HUES6 (cell line): Measurements from ENCODE around the gene CYFIP1.

Experiments
- H3K27ac ChIP-seq: 2 replicates; pipeline ENCODE4 v1.7.0; 2013; ENCODE audit warnings: low read depth, mild to moderate bottlenecking, low read length, inconsistent platforms
- H3K27me3 ChIP-seq: 2 replicates; pipeline ENCODE4 v1.6.1; 2013; ENCODE audit warnings: low read length; ENCODE audit not compliant: control insufficient read depth, insufficient read depth
- H3K36me3 ChIP-seq: 2 replicates; pipeline ENCODE4 v1.6.1; 2013; ENCODE audit warnings: low read length; ENCODE audit not compliant: control insufficient read depth, insufficient read depth
- H3K4me1 ChIP-seq: 2 replicates; pipeline ENCODE4 v1.6.1; 2013; ENCODE audit warnings: low read length; ENCODE audit not compliant: control insufficient read depth, insufficient read depth
- H3K4me3 ChIP-seq: 2 replicates; pipeline ENCODE4 v1.5.1; 2013; ENCODE audit warnings: low read depth, low read length
- H3K9ac ChIP-seq: one replicate; pipeline ENCODE4 v1.6.1; 2013; ENCODE audit warnings: mild to moderate bottlenecking, low read length
- H3K9me3 ChIP-seq: 2 replicates; pipeline ENCODE4 v1.6.1; 2013; ENCODE audit warnings: low read depth, low read length; ENCODE audit not compliant: control insufficient read depth, insufficient read depth

The CYFIP1 gene

GRCh38 chr15:22868495-22868894 lies 111.7 kb downstream of the CYFIP1 start:
- H3K9me3 ChIP-seq = peaks cover 3% of the 10 kb centered on the region; the same call in 1 of the 2 replicates
- H3K9ac ChIP-seq = no peak overlapping the region
- H3K4me3 ChIP-seq = no peak overlapping the region
- no peaks in the 10 kb centered on the region for H3K27me3 ChIP-seq
- H3K27ac ChIP-seq = no peak overlapping the region
- peaks cover 85% of the 10 kb centered on the region for H3K36me3 ChIP-seq
- peaks cover 9% of the 10 kb centered on the region for H3K4me1 ChIP-seq

GRCh38 chr15:22867886-22868285 lies 112.3 kb downstream of the CYFIP1 start:
- Histone ChIP-seq H3K4me1 (peaks cover 3% of the 10 kb centered on the region; the same call in 1 of the 2 replicates), H3K4me3 (no peak overlapping the region), H3K27me3 (no peaks in the 10 kb centered on the region), H3K9ac (no peak overlapping the region), H3K36me3 (peaks cover 87% of the 10 kb centered on the region), H3K27ac (no peak overlapping the region), H3K9me3 (peaks cover 3% of the 10 kb centered on the region; the same call in 1 of the 2 replicates)

GRCh38 chr15:22866079-22866478 lies 114.1 kb downstream of the CYFIP1 start:
- H3K4me3 ChIP-seq = no peak overlapping the region
- H3K9me3 ChIP-seq = peaks cover 3% of the 10 kb centered on the region; the same call in 1 of the 2 replicates
- no peaks in the 10 kb centered on the region for H3K4me1 ChIP-seq
- H3K27ac ChIP-seq = no peak overlapping the region
- no peaks in the 10 kb centered on the region for H3K27me3 ChIP-seq
- no peak overlapping the region for H3K9ac ChIP-seq
- peaks cover 84% of the 10 kb centered on the region for H3K36me3 ChIP-seq

GRCh38 chr15:22863356-22863755 lies 116.8 kb downstream of the CYFIP1 start:
- Histone ChIP-seq H3K9ac (no peak overlapping the region), H3K36me3 (peaks cover 83% of the 10 kb centered on the region), H3K4me1 (no peaks in the 10 kb centered on the region), H3K27me3 (no peaks in the 10 kb centered on the region), H3K27ac (no peak overlapping the region), H3K9me3 (peaks cover 3% of the 10 kb centered on the region; the same call in 1 of the 2 replicates), H3K4me3 (no peak overlapping the region)

GRCh38 chr15:22861161-22861560 lies 119.0 kb downstream of the CYFIP1 start:
- Histone ChIP-seq H3K36me3 (peaks cover 77% of the 10 kb centered on the region), H3K9ac (no peak overlapping the region), H3K4me3 (no peak overlapping the region), H3K4me1 (no peaks in the 10 kb centered on the region), H3K9me3 (peaks cover 3% of the 10 kb centered on the region; the same call in 1 of the 2 replicates), H3K27me3 (no peaks in the 10 kb centered on the region), H3K27ac (no peak overlapping the region)

- Histone ChIP-seq H3K27ac (no peak overlapping the region), H3K36me3 (peaks cover 85% of the 10 kb centered on the region), H3K27me3 (no peaks in the 10 kb centered on the region), H3K9ac (no peak overlapping the region), H3K4me3 (no peak overlapping the region), H3K4me1 (no peaks in the 10 kb centered on the region), H3K9me3 (no peaks in the 10 kb centered on the region)
Observed at GRCh38 chr15:22856659-22857058, 123.5 kb downstream of the CYFIP1 start.

- no peaks in the 10 kb centered on the region for H3K4me1 ChIP-seq
- H3K9ac ChIP-seq = no peak overlapping the region
- H3K4me3 ChIP-seq = no peak overlapping the region
- no peaks in the 10 kb centered on the region for H3K9me3 ChIP-seq
- H3K36me3 ChIP-seq = peaks cover 83% of the 10 kb centered on the region
- H3K27ac ChIP-seq = no peak overlapping the region
- no peaks in the 10 kb centered on the region for H3K27me3 ChIP-seq
Observed at GRCh38 chr15:22855791-22856190, 124.4 kb downstream of the CYFIP1 start.

- peaks cover 81% of the 10 kb centered on the region for H3K36me3 ChIP-seq
- H3K9ac ChIP-seq = no peak overlapping the region
- no peak overlapping the region for H3K4me3 ChIP-seq
- 0 out of 2 replicates have a peak, but pooled peaks cover 4% of the 10 kb centered on the region for H3K4me1 ChIP-seq
- no peaks in the 10 kb centered on the region for H3K27me3 ChIP-seq
- no peaks in the 10 kb centered on the region for H3K9me3 ChIP-seq
- no peak overlapping the region for H3K27ac ChIP-seq
Observed at GRCh38 chr15:22851513-22851912, 128.7 kb downstream of the CYFIP1 start.

GRCh38 chr15:22850055-22850454 lies 130.1 kb downstream of the CYFIP1 start:
- no peaks in the 10 kb centered on the region for H3K27me3 ChIP-seq
- H3K4me1 ChIP-seq = peaks cover 16% of the 10 kb centered on the region
- no peak overlapping the region for H3K27ac ChIP-seq
- no peak overlapping the region for H3K9ac ChIP-seq
- H3K36me3 ChIP-seq = peaks cover 80% of the 10 kb centered on the region
- no peak overlapping the region for H3K4me3 ChIP-seq
- no peaks in the 10 kb centered on the region for H3K9me3 ChIP-seq

- Histone ChIP-seq H3K27me3 (no peaks in the 10 kb centered on the region), H3K4me1 (peaks cover 24% of the 10 kb centered on the region), H3K4me3 (no peak overlapping the region), H3K36me3 (peaks cover 65% of the 10 kb centered on the region), H3K9me3 (no peaks in the 10 kb centered on the region), H3K27ac (no peak overlapping the region), H3K9ac (no peak overlapping the region)
Observed at GRCh38 chr15:22846073-22846472, 134.1 kb downstream of the CYFIP1 start.

- peaks cover 27% of the 10 kb centered on the region for H3K4me1 ChIP-seq
- H3K9ac ChIP-seq = peak overlapping the region; percentile 13
- H3K36me3 ChIP-seq = peaks cover 61% of the 10 kb centered on the region
- peak overlapping the region; percentile 44 for H3K27ac ChIP-seq
- H3K4me3 ChIP-seq = 0 out of 2 replicates have a peak overlapping the region, but pooled peaks have one; percentile 9
- no peaks in the 10 kb centered on the region for H3K9me3 ChIP-seq
- no peaks in the 10 kb centered on the region for H3K27me3 ChIP-seq
Observed at GRCh38 chr15:22845289-22845900, 134.8 kb downstream of the CYFIP1 start.
